ENCODE data around the gene PLIN4. TPM values are rescaled to one million over a fixed set of nuclear protein-coding genes. Genes with fewer than 3 reads are reported as not detected.
"Not testable (repeated sequence)": the region's sequence is repeated elsewhere in the genome, so short reads cannot be mapped to it uniquely, and the experiment has no call there.

Gene PLIN4
- total RNA-seq (under 1 TPM in 1 of 2 experiments, not detected in 1; 0.04 TPM), polyA plus RNA-seq (0.15 TPM)

- Histone ChIP-seq H3K36me3 (ENCODE audit: insufficient read depth, low read length) (no peaks in the 10 kb centered on the region), H3K9me3 (ENCODE audit: low read length) (no peaks in the 10 kb centered on the region), H3K27ac (ENCODE audit: low read depth, low read length) (no peak within 1 kb of the TSS), H3K27me3 (ENCODE audit: insufficient read depth, low read length, poor library complexity, severe bottlenecking) (no peaks in the 10 kb centered on the region), H3K4me1 (ENCODE audit: insufficient read depth, low read length) (no peaks in the 10 kb centered on the region), H3K4me3 (ENCODE audit: low read length) (no peak within 1 kb of the TSS)
- Mint-ChIP-seq H3K27ac (no peak within 1 kb of the TSS), H3K4me3 (no peak within 1 kb of the TSS), H3K27me3 (peaks cover 7 to 8% of the 10 kb centered on the region in 2 donors), H3K9me3 (no peaks in the 10 kb centered on the region), H3K36me3 (no peaks in the 10 kb centered on the region), H3K4me1 (no peaks in the 10 kb centered on the region)
- ChIA-PET CTCF (no interaction called here), POLR2A (no interaction called here)
- no peak for DNase-seq
Measured at GRCh38 chr19:4518345-4519171, at the start of gene PLIN4. Gene PLIN4 (minus strand): TSS chr19:4518486. CDS start chr19:4518272, 214 bp downstream.

- no peaks in the 10 kb centered on the region for H3K27me3 ChIP-seq (ENCODE audit: insufficient read depth, low read length, poor library complexity, severe bottlenecking)
- DNase-seq = peak; percentile 26 to 70 (median 47)
- no peak overlapping the region for H3K4me3 ChIP-seq (ENCODE audit: low read length)
- Mint-ChIP-seq H3K27me3 (peaks cover 6 to 11% of the 10 kb centered on the region in 2 donors), H3K4me1 (no peaks in the 10 kb centered on the region), H3K4me3 (no peak overlapping the region), H3K27ac (peak overlapping the region in 1 of 8 donors; percentile 14), H3K9me3 (no peaks in the 10 kb centered on the region), H3K36me3 (no peaks in the 10 kb centered on the region)
- no peaks in the 10 kb centered on the region for H3K36me3 ChIP-seq (ENCODE audit: insufficient read depth, low read length)
- POLR2A ChIA-PET = interaction anchor here (0.6 kb wide), 1 partner anchor 224 kb away, joined by 5 read pairs; the partner anchor contains the start of gene FEM1A
- CTCF ChIA-PET = interaction anchor here (1.3 to 6.1 kb wide), 5 partner anchors 9 to 69 kb away, joined by 3 to 38 read pairs (median 8); no protein-coding TSS in a partner anchor
- no peaks in the 10 kb centered on the region for H3K9me3 ChIP-seq (ENCODE audit: low read length)
- no peak overlapping the region for H3K27ac ChIP-seq (ENCODE audit: low read depth, low read length)
- H3K4me1 ChIP-seq (ENCODE audit: insufficient read depth, low read length) = no peaks in the 10 kb centered on the region
Measured at GRCh38 chr19:4567584-4568071, 49.3 kb upstream of the PLIN4 start.

GRCh38 chr19:4566402-4567051 lies 48.2 kb upstream of the PLIN4 start:
- Mint-ChIP-seq H3K9me3 (no peaks in the 10 kb centered on the region), H3K27me3 (peaks cover 6 to 11% of the 10 kb centered on the region in 2 donors), H3K4me3 (no peak overlapping the region), H3K4me1 (no peaks in the 10 kb centered on the region), H3K36me3 (no peaks in the 10 kb centered on the region), H3K27ac (no peak overlapping the region)
- H3K27ac ChIP-seq (ENCODE audit: low read depth, low read length) = no peak overlapping the region
- no peak for DNase-seq
- POLR2A ChIA-PET = no interaction called here
- H3K4me3 ChIP-seq (ENCODE audit: low read length) = no peak overlapping the region
- no peaks in the 10 kb centered on the region for H3K9me3 ChIP-seq (ENCODE audit: low read length)
- H3K27me3 ChIP-seq (ENCODE audit: insufficient read depth, low read length, poor library complexity, severe bottlenecking) = no peaks in the 10 kb centered on the region
- H3K4me1 ChIP-seq (ENCODE audit: insufficient read depth, low read length) = no peaks in the 10 kb centered on the region
- CTCF ChIA-PET = interaction anchor here (1.3 to 6.1 kb wide), 5 partner anchors 10 to 225 kb away, joined by 3 to 38 read pairs (median 4); partner anchors contain the start of gene FEM1A
- no peaks in the 10 kb centered on the region for H3K36me3 ChIP-seq (ENCODE audit: insufficient read depth, low read length)

- H3K4me3 Mint-ChIP-seq; CTCF ChIA-PET; H3K36me3 Mint-ChIP-seq; H3K9me3 Mint-ChIP-seq; DNase-seq; H3K9me3 ChIP-seq (ENCODE audit: low read length); POLR2A ChIA-PET; H3K27me3 Mint-ChIP-seq; H3K27ac ChIP-seq (ENCODE audit: low read depth, low read length); H3K4me1 Mint-ChIP-seq; H3K27me3 ChIP-seq (ENCODE audit: insufficient read depth, low read length, poor library complexity, severe bottlenecking); H3K4me3 ChIP-seq (ENCODE audit: low read length); H3K36me3 ChIP-seq (ENCODE audit: insufficient read depth, low read length); H3K4me1 ChIP-seq (ENCODE audit: insufficient read depth, low read length); H3K27ac Mint-ChIP-seq: not testable (repeated sequence)
Measured at GRCh38 chr19:4563562-4563961, 45.3 kb upstream of the PLIN4 start.

GRCh38 chr19:4562085-4562484 lies 43.8 kb upstream of the PLIN4 start:
- H3K4me1 ChIP-seq (ENCODE audit: insufficient read depth, low read length); H3K27me3 Mint-ChIP-seq; DNase-seq; H3K36me3 Mint-ChIP-seq; H3K4me3 ChIP-seq (ENCODE audit: low read length); H3K4me3 Mint-ChIP-seq; H3K27ac ChIP-seq (ENCODE audit: low read depth, low read length); H3K4me1 Mint-ChIP-seq; H3K9me3 ChIP-seq (ENCODE audit: low read length); H3K27ac Mint-ChIP-seq; H3K27me3 ChIP-seq (ENCODE audit: insufficient read depth, low read length, poor library complexity, severe bottlenecking); POLR2A ChIA-PET; H3K36me3 ChIP-seq (ENCODE audit: insufficient read depth, low read length); CTCF ChIA-PET; H3K9me3 Mint-ChIP-seq: not testable (repeated sequence)

- ChIA-PET CTCF (no interaction called here), POLR2A (no interaction called here)
- Mint-ChIP-seq H3K4me3 (peak within 1 kb of the TSS in 1 of 7 donors; percentile 63), H3K27ac (peak within 1 kb of the TSS in 1 of 8 donors; percentile 79), H3K4me1 (no peaks in the 10 kb centered on the region), H3K9me3 (no peaks in the 10 kb centered on the region), H3K27me3 (peaks cover 0 to 4% of the 10 kb centered on the region in 2 donors), H3K36me3 (no peaks in the 10 kb centered on the region)
- Histone ChIP-seq H3K9me3 (ENCODE audit: low read length) (no peaks in the 10 kb centered on the region), H3K4me3 (ENCODE audit: low read length) (no peak within 1 kb of the TSS), H3K4me1 (ENCODE audit: insufficient read depth, low read length) (no peaks in the 10 kb centered on the region), H3K27me3 (ENCODE audit: insufficient read depth, low read length, poor library complexity, severe bottlenecking) (no peaks in the 10 kb centered on the region), H3K36me3 (ENCODE audit: insufficient read depth, low read length) (no peaks in the 10 kb centered on the region), H3K27ac (ENCODE audit: low read depth, low read length) (no peak within 1 kb of the TSS)
- DNase-seq = no peak
Measured at GRCh38 chr19:4559569-4559968, 41.3 kb upstream of the PLIN4 start, which contains the start of gene SEMA6B. Gene SEMA6B (minus strand): TSS chr19:4559684. CDS start chr19:4558457, 1,227 bp downstream.

GRCh38 chr19:4557971-4558941 lies 40.0 kb upstream of the PLIN4 start:
- H3K9me3 ChIP-seq (ENCODE audit: low read length) = no peaks in the 10 kb centered on the region
- POLR2A ChIA-PET = interaction anchor here (0.7 kb wide), 1 partner anchor 474 kb away, joined by 3 read pairs; no protein-coding TSS in a partner anchor
- H3K27ac ChIP-seq (ENCODE audit: low read depth, low read length) = no peak overlapping the region
- H3K4me3 Mint-ChIP-seq = no peak overlapping the region
- no peaks in the 10 kb centered on the region for H3K27me3 ChIP-seq (ENCODE audit: insufficient read depth, low read length, poor library complexity, severe bottlenecking)
- H3K36me3 ChIP-seq (ENCODE audit: insufficient read depth, low read length) = no peaks in the 10 kb centered on the region
- no peaks in the 10 kb centered on the region for H3K36me3 Mint-ChIP-seq
- no peaks in the 10 kb centered on the region for H3K4me1 ChIP-seq (ENCODE audit: insufficient read depth, low read length)
- DNase-seq = peak in 3 of 5 donors; percentile 14 to 24 (median 20)
- H3K27ac Mint-ChIP-seq = peak overlapping the region in 2 of 8 donors; percentile 79 to 80
- peaks cover 2 to 3% of the 10 kb centered on the region in 2 donors for H3K27me3 Mint-ChIP-seq
- no peak overlapping the region for H3K4me3 ChIP-seq (ENCODE audit: low read length)
- no peaks in the 10 kb centered on the region for H3K4me1 Mint-ChIP-seq
- CTCF ChIA-PET = interaction anchor here (0.7 to 0.9 kb wide), 2 partner anchors 12 to 78 kb away, joined by 4 to 5 read pairs; no protein-coding TSS in a partner anchor
- no peaks in the 10 kb centered on the region for H3K9me3 Mint-ChIP-seq

All from CD8-positive, alpha-beta memory T cell (primary cell).